Measurements from ENCODE around the gene OGG1. TPM values are rescaled to one million over a fixed set of nuclear protein-coding genes. Genes with fewer than 3 reads are reported as not detected.

OGG1 gene
- polyA plus RNA-seq, 1 experiment = 40.9 TPM

DNA sequence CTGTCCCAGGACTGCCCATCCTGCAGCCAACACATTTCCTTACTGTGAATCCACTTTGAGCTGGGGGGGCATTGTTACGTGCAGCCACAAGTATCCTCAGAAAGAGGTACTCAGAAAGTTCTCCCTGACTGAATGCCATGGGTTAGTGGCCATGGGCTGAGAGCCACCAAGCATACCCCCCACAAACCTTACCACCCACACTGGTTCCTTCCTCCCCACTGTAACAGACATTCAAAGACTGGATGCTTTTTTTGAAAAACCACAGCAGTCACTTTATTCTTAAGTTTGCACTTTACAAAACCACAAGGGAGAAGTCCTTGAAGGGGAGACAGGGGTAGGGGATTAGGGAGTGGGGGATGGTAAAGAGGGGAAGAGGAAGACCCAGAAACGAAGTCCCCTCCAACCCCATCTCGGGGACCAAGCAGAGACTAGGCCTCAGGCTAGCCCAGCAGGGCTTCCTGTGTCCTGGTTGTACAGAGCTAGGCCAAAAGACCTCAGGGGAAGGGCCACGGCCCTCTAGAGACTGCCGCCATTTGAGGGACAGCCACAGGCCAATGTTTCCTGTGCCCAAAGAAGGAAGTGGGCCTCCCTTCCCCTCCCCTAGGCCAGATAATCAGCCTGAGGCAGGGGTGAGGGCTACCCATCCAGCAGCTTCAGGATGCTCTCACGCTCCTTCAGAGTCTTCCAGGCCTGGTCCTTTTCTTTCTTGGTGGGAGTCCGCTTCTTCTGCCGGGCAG lies 30.1 kb downstream of the OGG1 start:
- ChIA-PET CTCF (interaction anchor here (0.5 kb wide), 1 partner anchor 8 kb away, joined by 3 read pairs; no protein-coding TSS in a partner anchor), POLR2A (interaction anchor here (0.7 kb wide), 1 partner anchor 9 kb away, joined by 5 read pairs; no protein-coding TSS in a partner anchor)
- Histone ChIP-seq H3K36me3 (ENCODE audit: control insufficient read depth, insufficient read depth, low read length) (peaks cover 14% of the 10 kb centered on the region), H3K27me3 (ENCODE audit: control insufficient read depth, insufficient read depth, low read length) (no peaks in the 10 kb centered on the region), H3K4me3 (ENCODE audit: low read depth, low read length) (no peak overlapping the region)
- no peak for DNase-seq (ENCODE audit: low read depth)
- TF ChIP-seq, protein P1, sequence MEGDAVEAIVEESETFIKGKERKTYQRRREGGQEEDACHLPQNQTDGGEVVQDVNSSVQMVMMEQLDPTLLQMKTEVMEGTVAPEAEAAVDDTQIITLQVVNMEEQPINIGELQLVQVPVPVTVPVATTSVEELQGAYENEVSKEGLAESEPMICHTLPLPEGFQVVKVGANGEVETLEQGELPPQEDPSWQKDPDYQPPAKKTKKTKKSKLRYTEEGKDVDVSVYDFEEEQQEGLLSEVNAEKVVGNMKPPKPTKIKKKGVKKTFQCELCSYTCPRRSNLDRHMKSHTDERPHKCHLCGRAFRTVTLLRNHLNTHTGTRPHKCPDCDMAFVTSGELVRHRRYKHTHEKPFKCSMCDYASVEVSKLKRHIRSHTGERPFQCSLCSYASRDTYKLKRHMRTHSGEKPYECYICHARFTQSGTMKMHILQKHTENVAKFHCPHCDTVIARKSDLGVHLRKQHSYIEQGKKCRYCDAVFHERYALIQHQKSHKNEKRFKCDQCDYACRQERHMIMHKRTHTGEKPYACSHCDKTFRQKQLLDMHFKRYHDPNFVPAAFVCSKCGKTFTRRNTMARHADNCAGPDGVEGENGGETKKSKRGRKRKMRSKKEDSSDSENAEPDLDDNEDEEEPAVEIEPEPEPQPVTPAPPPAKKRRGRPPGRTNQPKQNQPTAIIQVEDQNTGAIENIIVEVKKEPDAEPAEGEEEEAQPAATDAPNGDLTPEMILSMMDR (IDR thresholded peaks at IDR 0.05; ENCODE audit: insufficient read depth, low read depth, low read length) = no peak

DNA sequence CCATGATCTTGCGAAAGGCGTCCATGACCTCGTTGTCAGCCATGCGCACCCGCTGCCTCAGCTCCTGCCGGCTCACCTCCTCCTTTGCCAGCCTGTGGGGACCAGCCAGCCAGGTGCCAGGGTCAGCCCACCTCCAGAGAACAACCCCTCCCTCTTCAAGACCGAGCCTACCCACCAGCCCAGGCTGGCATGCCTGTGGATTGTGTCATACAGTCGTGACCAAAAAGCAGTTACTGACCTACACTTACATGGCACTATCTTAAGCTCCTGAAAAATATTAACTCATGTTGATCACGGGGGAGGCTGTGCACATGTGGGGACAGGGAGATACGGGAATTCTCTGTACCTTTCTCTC lies 30.7 kb downstream of the OGG1 start:
- TF ChIP-seq, protein P1 (IDR thresholded peaks at IDR 0.05; ENCODE audit: insufficient read depth, low read depth, low read length) = no peak
- Histone ChIP-seq H3K27me3 (ENCODE audit: control insufficient read depth, insufficient read depth, low read length) (no peaks in the 10 kb centered on the region), H3K36me3 (ENCODE audit: control insufficient read depth, insufficient read depth, low read length) (peaks cover 18% of the 10 kb centered on the region), H3K4me3 (ENCODE audit: low read depth, low read length) (no peak overlapping the region)
- ChIA-PET POLR2A (no interaction called here), CTCF (interaction anchor here (0.5 kb wide), 1 partner anchor 7 kb away, joined by 3 read pairs; no protein-coding TSS in a partner anchor)
- DNase-seq (ENCODE audit: low read depth) = no peak

DNA sequence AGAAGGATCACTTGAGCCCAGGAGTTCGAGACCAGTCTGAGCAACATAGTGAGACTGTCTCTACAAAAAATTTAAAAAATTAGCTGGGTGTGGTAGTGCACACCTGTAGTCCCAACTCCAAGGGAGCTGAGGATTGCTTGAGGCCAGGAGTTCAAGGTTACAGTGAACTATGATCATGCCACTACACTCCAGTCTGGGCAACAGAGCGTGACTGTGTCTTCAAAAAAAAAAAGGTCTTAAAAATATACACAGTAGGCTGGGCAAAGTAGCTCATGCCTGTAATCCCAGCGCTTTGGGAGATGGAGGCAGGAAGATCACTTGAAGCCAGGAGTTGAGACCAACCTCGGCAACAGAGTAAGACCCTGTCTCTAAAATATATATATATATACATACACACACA lies 31.2 kb downstream of the OGG1 start:
- POLR2A ChIA-PET = no interaction called here
- no peaks in the 10 kb centered on the region for H3K27me3 ChIP-seq (ENCODE audit: control insufficient read depth, insufficient read depth, low read length)
- no peak overlapping the region for H3K4me3 ChIP-seq (ENCODE audit: low read depth, low read length)
- DNase-seq (ENCODE audit: low read depth) = no peak
- TF ChIP-seq, protein P1 (IDR thresholded peaks at IDR 0.05; ENCODE audit: insufficient read depth, low read depth, low read length) = no peak
- peaks cover 21% of the 10 kb centered on the region for H3K36me3 ChIP-seq (ENCODE audit: control insufficient read depth, insufficient read depth, low read length)
- CTCF ChIA-PET = no interaction called here

DNA sequence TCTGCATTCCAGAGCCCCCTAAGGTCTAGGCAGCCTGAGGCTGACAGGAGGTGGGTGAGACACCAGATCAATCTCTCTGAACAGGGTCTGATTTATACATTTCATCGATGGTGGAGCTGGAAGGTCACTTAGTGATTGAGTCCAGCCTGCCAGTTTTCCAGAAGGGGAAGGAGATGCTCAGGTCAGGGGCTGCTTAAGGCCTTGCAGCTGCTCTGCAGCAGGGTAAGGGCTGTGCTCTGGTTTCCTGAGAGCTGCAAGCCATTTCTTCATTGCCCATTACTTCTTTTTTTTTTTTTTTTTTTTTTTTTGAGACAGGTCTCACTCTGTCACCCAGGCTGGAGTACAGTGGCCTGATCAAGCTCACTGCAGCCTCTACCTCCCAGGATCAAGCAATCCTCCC lies 31.8 kb downstream of the OGG1 start:
- no peak for DNase-seq (ENCODE audit: low read depth)

DNA sequence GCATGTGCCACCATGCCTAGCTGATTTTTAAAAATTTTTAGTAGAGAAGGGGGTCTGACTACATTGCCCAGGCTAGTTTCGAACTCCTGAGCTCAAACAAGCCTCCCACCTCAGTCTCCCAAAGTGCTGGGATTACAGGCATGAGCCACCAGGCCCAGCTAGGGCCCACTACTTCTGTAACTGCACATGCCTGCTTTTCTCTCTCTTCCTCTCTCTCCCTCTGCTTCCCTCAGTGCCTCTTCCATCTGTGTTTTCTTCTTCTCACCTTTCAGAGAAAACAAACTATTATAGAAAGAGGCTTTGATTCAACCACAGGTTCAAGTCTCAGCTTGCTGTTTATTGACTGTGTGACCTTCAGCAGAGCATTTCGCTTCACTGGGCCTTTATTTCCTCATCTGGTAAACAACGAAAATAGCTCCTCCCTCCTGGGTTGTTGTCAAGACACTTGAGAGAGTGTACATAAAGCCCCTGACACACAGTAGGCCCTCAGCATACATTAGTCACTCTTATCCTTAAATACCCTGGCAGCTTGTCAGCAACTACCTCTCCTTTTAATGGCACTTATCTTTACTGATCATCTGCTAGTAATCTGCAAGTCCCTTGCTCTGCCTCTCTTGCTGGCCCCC lies 32.3 kb downstream of the OGG1 start:
- Histone ChIP-seq H3K4me3 (ENCODE audit: low read depth, low read length) (no peak overlapping the region), H3K27me3 (ENCODE audit: control insufficient read depth, insufficient read depth, low read length) (no peaks in the 10 kb centered on the region), H3K36me3 (ENCODE audit: control insufficient read depth, insufficient read depth, low read length) (peaks cover 27% of the 10 kb centered on the region)
- ChIA-PET CTCF (no interaction called here), POLR2A (no interaction called here)
- TF ChIP-seq, protein P1 (IDR thresholded peaks at IDR 0.05; ENCODE audit: insufficient read depth, low read depth, low read length) = no peak
- no peak for DNase-seq (ENCODE audit: low read depth)

More for the DNA sequence above, 31.8 kb downstream of the OGG1 start:
- ChIA-PET POLR2A (no interaction called here), CTCF (no interaction called here)
- H3K4me3 ChIP-seq (ENCODE audit: low read depth, low read length) = no peak overlapping the region
- TF ChIP-seq, protein P1 (IDR thresholded peaks at IDR 0.05; ENCODE audit: insufficient read depth, low read depth, low read length) = no peak
- H3K36me3 ChIP-seq (ENCODE audit: control insufficient read depth, insufficient read depth, low read length) = peaks cover 24% of the 10 kb centered on the region
- no peaks in the 10 kb centered on the region for H3K27me3 ChIP-seq (ENCODE audit: control insufficient read depth, insufficient read depth, low read length)

Measured in BJ (cell line).